ENCODE measurements around the gene NECAB2. TPM values are rescaled to one million over a fixed set of nuclear protein-coding genes. Genes with fewer than 3 reads are reported as not detected.

The NECAB2 gene
- total RNA-seq, 1 donor from 2014 or later, result 12.6 TPM

GRCh38 chr16:84043486-84044117 lies 75.6 kb downstream of the NECAB2 start:
- H3K4me3 Mint-ChIP-seq, result peak overlapping the region; percentile 48
- no peaks in the 10 kb centered on the region for H3K36me3 Mint-ChIP-seq
- no peaks in the 10 kb centered on the region for H3K79me2 ChIP-seq (ENCODE audit: low read depth)
- peak overlapping the region; percentile 93 for H3K27ac Mint-ChIP-seq
- H3K9me3 ChIP-seq (ENCODE audit: low read depth), result no peaks in the 10 kb centered on the region
- H3K4me3 ChIP-seq, result no peak overlapping the region
- DNase-seq (ENCODE audit: low spot score), result peak; percentile 70
- peak overlapping the region; percentile 65 for H3K4me2 ChIP-seq
- H3K27me3 ChIP-seq, result no peaks in the 10 kb centered on the region
- peaks cover 66% of the 10 kb centered on the region for H3K4me1 Mint-ChIP-seq
- peaks cover 25% of the 10 kb centered on the region for H3K27me3 Mint-ChIP-seq (ENCODE audit: insufficient read depth, low read depth)
- peaks cover 44% of the 10 kb centered on the region for H3F3A ChIP-seq (ENCODE audit: low read depth)
- peak; percentile 26 for TF ChIP-seq EZH2 (IDR thresholded peaks at IDR 0.05)
- TF ChIP-seq, protein P1, sequence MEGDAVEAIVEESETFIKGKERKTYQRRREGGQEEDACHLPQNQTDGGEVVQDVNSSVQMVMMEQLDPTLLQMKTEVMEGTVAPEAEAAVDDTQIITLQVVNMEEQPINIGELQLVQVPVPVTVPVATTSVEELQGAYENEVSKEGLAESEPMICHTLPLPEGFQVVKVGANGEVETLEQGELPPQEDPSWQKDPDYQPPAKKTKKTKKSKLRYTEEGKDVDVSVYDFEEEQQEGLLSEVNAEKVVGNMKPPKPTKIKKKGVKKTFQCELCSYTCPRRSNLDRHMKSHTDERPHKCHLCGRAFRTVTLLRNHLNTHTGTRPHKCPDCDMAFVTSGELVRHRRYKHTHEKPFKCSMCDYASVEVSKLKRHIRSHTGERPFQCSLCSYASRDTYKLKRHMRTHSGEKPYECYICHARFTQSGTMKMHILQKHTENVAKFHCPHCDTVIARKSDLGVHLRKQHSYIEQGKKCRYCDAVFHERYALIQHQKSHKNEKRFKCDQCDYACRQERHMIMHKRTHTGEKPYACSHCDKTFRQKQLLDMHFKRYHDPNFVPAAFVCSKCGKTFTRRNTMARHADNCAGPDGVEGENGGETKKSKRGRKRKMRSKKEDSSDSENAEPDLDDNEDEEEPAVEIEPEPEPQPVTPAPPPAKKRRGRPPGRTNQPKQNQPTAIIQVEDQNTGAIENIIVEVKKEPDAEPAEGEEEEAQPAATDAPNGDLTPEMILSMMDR (IDR thresholded peaks at IDR 0.05), result no peak
- no peak overlapping the region for H2AFZ ChIP-seq (replicated peaks)
- peaks cover 61% of the 10 kb centered on the region for H3K4me1 ChIP-seq
- H3K9ac ChIP-seq, result no peak overlapping the region
- no peaks in the 10 kb centered on the region for H3K36me3 ChIP-seq
- no peak overlapping the region for H3K27ac ChIP-seq
- H3K9me3 Mint-ChIP-seq, result no peaks in the 10 kb centered on the region
- peaks cover 8% of the 10 kb centered on the region for H4K20me1 ChIP-seq (ENCODE audit: low read depth)

DNA sequence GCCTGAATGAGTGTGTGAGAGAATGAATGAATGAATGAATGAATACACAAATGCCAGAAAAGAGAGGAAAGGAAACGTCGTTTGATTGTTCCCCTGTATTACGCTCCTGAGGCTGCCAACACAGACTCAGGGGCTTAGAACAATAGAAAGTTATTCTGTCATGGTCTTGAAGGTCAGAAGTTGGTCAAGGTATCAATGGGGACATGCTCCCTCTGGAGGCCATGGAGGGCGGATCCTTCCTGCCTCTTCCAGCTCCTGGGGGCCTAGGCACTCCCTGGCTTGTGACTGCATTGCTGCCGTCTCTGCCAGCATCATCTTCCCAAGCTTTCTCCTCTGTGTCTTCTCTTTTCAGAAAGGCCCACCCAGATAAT lies 76.1 kb downstream of the NECAB2 start:
- Histone ChIP-seq H3K9ac (no peak overlapping the region), H3F3A (ENCODE audit: low read depth) (peaks cover 45% of the 10 kb centered on the region), H3K36me3 (no peaks in the 10 kb centered on the region), H2AFZ (replicated peaks) (no peak overlapping the region), H3K4me3 (no peak overlapping the region), H3K9me3 (ENCODE audit: low read depth) (no peaks in the 10 kb centered on the region), H3K4me1 (peaks cover 59% of the 10 kb centered on the region), H3K27me3 (no peaks in the 10 kb centered on the region), H3K4me2 (peak overlapping the region; percentile 65), H3K79me2 (ENCODE audit: low read depth) (no peaks in the 10 kb centered on the region), H3K27ac (no peak overlapping the region), H4K20me1 (ENCODE audit: low read depth) (peaks cover 8% of the 10 kb centered on the region)
- H3K36me3 Mint-ChIP-seq, result no peaks in the 10 kb centered on the region
- H3K27me3 Mint-ChIP-seq (ENCODE audit: insufficient read depth, low read depth), result peaks cover 24% of the 10 kb centered on the region
- H3K4me1 Mint-ChIP-seq, result peaks cover 62% of the 10 kb centered on the region
- H3K27ac Mint-ChIP-seq, result peak overlapping the region; percentile 72
- peak overlapping the region; percentile 41 for H3K4me3 Mint-ChIP-seq
- DNase-seq (ENCODE audit: low spot score), result peak; percentile 52
- TF ChIP-seq EZH2 (IDR thresholded peaks at IDR 0.05) (no peak), EZH2phosphoT487 (IDR thresholded peaks at IDR 0.05) (no peak)
- TF ChIP-seq, protein P1 (IDR thresholded peaks at IDR 0.05), result peak; percentile 46
- H3K9me3 Mint-ChIP-seq, result no peaks in the 10 kb centered on the region

DNA sequence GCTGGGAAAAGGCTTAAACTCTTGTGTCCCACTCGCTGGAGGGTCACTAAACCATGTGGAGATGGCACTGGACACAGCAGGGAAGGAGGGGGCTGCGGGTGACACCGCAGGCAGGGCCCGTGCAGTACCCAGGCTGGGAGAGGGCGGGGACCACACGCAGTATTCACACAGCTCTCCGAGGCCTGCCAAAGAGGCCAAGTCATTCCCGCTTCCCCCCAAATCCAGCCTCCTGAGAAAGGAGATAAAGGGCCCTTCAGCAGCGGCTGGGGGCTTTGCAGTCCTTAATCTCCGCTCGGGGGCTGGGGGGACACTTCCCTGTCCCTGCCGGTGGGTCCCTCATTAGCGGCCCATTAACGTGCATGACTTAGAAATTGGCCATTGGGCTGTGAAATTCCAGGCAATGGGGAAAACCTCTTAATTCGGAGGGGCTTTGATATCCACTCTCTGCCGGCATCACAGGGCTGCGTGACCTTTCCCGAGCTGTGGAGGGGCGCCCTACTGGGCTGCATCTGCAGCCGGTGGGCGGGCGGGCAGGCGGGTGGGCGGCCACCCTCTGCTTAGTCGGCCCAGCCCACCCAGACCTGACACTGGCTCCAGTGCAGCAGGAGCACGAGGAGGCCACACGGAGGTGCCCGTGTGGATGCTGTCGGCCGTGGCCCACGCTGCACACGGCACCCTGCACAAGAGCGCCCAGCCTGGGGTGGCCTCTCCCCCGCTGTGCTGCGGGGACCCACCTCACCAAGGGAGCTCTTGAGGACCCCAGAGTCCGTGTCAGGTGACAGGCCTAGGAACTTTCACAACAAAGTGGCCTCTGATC lies 77.2 kb downstream of the NECAB2 start:
- Histone ChIP-seq H3K79me2 (ENCODE audit: low read depth) (no peaks in the 10 kb centered on the region), H3K4me2 (peak overlapping the region; percentile 65), H3K27me3 (no peaks in the 10 kb centered on the region), H3F3A (ENCODE audit: low read depth) (peaks cover 45% of the 10 kb centered on the region), H3K9ac (no peak overlapping the region), H4K20me1 (ENCODE audit: low read depth) (peaks cover 8% of the 10 kb centered on the region), H2AFZ (replicated peaks) (no peak overlapping the region), H3K36me3 (no peaks in the 10 kb centered on the region), H3K4me1 (peaks cover 56% of the 10 kb centered on the region), H3K4me3 (no peak overlapping the region), H3K9me3 (ENCODE audit: low read depth) (no peaks in the 10 kb centered on the region), H3K27ac (peak overlapping the region; percentile 22)
- Mint-ChIP-seq H3K9me3 (no peaks in the 10 kb centered on the region), H3K36me3 (peaks cover 2% of the 10 kb centered on the region), H3K27me3 (ENCODE audit: insufficient read depth, low read depth) (peaks cover 24% of the 10 kb centered on the region), H3K4me1 (peaks cover 56% of the 10 kb centered on the region), H3K4me3 (peak overlapping the region; percentile 33), H3K27ac (peak overlapping the region; percentile 33)
- DNase-seq (ENCODE audit: low spot score), result peak; percentile 95
- TF ChIP-seq EZH2phosphoT487 (IDR thresholded peaks at IDR 0.05), result no peak
- TF ChIP-seq, protein P1 (IDR thresholded peaks at IDR 0.05), result no peak
- no peak for TF ChIP-seq EZH2 (IDR thresholded peaks at IDR 0.05)

Data from neural progenitor cell (in vitro differentiated cells).